Measurements from ENCODE around the gene THSD4. TPM values are rescaled to one million over a fixed set of nuclear protein-coding genes. Genes with fewer than 3 reads are reported as not detected.
"Not testable (repeated sequence)": the region's sequence is repeated elsewhere in the genome, so short reads cannot be mapped to it uniquely, and the experiment has no call there.

The THSD4 gene
- total RNA-seq, 1 experiment from 2014 or later: 6.4 TPM

- no peak for DNase-seq (ENCODE audit: low spot score)
Measured at GRCh38 chr15:71349336-71349735, 234.1 kb downstream of the THSD4 start.

DNA sequence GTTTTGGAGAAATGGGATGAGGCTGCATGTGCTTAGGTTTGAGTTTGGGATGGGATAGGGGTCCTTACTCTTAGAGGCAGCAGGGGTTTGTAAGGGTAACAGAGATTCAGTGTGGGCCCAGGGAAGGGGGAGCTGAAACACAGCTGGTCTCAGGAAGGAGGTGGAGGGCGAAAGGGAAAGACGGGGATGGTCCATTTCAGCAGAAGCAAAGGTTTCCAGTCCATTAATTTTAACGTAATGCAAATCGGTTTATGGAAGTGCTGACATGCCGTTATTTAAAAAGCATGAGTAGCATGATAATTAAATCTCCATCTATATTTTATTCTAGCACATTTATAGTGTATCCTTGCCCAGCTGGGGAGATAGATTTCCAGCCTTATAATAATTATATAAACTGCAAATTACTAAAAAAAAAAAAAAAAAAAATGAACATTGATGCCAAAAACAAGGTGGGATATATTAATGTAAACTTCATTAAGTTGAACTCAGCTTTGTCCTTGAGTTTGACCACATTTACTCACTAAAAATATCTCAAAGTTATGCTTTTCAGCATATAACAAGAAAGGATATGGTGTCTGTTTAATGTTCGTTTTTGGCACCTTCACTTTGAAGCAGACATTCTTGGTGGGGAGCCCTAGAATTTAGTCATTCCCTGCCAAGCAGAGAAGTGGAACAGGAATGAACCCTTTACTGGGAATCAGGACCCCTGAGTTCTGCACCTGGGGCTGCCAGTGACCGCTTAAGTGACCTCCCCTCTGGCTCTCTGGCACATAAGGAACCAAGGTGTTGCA lies 234.7 kb downstream of the THSD4 start:
- no peak for DNase-seq (ENCODE audit: low spot score)

- no peak for DNase-seq (ENCODE audit: low spot score)
Measured at GRCh38 chr15:71350622-71351378, 235.5 kb downstream of the THSD4 start.

DNA sequence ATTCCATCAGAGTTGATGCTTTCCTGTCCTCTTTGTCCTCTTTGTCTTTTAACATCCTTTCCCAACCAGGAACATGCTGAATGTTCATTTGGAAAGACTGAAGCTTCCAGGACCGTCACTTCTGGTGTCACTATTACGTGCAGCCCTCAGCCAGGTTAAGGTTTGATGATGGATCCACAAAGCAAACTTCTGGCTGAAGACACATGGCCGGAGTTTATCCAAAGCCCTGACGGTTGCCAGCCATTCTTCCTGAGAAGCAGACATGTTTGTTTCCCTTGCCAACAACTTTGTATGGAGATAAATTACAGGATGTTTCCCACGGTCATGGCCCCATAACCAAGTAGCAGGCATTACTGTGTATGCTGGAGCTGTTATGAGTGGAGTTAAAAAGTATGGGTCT lies 236.9 kb downstream of the THSD4 start:
- no peak for DNase-seq (ENCODE audit: low spot score)

DNA sequence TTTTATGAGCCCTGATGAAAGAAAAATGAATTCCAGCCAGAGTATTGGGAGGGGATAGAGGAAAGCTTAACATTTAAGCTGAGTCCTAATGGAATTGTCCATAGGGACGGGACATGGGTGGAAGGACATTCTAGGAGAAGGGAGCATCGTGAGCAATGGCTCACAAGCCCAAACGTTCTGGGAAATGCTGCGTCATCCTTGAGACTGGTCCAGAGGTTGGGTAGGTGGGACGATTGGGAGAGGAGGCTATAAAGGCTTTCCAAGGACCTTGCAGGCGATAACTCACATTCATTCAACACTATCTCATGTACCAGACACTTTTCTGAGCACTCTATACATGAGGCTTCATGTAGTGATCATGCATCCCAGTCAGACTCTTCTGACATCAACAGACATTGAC lies 237.5 kb downstream of the THSD4 start:
- no peak for DNase-seq (ENCODE audit: low spot score)

DNA sequence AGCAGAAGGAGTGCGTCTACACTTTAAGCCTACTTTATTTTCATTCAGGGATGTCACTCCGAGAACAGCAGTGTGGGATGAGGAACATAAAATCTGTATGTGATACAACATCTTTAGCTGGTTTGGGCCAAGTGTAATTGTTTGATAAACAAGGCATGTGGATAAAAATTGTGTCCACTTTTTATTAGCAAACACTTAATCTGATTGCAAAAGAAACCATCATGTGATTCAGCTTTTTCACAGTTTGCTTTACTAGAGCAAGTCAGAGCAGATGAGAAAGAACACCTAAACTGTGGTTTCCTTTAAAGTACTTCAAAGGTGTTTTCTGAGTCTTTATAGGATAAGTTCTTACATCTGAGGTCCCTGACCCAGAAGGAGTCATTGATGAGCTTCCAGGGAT lies 237.9 kb downstream of the THSD4 start:
- DNase-seq (ENCODE audit: low spot score): no peak

DNA sequence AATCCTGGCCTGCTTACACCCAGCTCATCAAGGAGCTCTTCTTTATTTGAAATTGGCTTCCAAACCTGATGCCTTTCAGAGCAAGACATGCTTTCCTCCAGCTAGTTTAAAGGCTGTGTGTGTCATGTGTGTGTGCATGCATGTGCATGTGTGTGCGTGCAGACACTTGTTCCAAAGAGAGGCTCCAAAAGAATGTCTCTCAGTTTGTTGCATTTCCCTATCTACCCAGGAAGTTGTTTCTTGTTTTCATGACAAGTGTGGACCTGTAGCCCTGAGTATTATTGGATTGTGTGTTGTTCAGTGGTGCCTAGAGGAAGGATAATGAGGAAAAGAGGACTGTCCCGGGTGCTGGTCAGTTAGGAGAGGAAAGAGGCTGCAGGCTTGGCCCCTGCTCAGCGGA lies 240.0 kb downstream of the THSD4 start:
- no peak for DNase-seq (ENCODE audit: low spot score)

DNA sequence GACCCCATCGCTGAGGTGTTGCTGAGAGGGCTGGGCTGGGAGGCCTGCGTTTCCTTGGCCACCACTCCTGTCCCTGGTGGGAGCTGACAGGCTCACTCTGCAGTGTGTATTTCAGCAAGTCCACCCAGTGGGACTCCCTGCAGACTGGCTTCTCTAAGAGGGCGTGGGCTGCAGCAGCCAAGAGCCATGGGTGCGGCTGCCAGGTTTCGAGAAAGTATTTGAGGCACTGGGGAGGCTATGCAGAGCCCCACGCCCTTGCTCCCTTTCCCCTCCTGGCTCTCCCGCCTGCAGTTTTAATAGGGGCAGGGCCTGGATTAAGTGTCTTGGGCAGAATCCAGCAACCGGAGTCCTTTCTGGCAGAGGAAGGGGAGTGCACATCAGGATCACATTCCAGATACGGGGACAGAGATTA lies 242.1 kb downstream of the THSD4 start:
- no peak for DNase-seq (ENCODE audit: low spot score)

- DNase-seq (ENCODE audit: low spot score): no peak
Measured at GRCh38 chr15:71357967-71358366, 242.7 kb downstream of the THSD4 start.

GRCh38 chr15:71359246-71359645 lies 244.0 kb downstream of the THSD4 start:
- DNase-seq (ENCODE audit: low spot score): no peak

GRCh38 chr15:71362556-71362955 lies 247.3 kb downstream of the THSD4 start:
- no peak for DNase-seq (ENCODE audit: low spot score)

DNA sequence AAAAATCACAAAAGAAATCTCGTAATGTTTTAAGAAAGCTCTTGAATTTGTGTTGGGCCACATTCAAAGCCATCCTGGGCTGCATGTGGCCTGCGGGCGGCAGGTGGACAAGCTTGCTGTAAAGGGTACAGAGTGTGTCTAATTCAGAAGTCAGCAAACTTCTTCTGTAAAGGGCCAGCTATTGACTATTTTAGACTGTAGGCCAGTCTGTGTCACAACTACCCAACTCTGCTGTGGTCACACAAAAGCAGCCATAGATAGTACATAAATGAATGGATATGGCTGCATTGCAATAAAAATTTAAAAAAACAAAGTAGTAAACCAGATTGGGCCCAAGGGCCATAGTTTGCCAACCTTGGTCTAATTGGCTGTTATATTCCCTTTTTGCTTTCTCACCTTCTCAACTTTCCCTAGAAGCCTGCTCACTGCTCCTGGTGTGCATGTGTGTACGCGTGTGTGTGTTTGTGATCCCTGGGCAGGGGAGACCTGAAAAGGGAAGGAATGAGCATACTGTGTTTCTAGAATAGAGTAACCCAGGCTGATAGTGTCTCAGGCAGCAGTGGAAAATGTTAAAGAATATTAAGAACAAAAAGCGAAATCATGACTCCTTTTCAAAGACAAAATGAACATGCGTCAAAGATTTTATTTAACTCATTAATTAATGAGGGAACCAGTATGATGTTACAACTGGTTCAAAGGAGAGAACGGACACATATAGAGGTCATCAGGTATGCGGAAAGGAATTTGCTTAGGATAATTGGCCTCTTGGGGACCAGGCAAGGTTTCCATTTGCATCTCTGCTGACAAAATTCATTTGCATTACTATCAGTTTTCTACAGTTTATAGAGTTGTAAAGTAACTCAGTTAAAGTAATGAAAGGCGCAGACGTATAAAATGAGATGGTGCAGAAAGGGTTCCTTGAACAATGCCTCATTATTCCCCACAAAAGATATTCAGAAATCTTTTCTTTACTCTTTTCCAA lies 248.0 kb downstream of the THSD4 start:
- no peak for DNase-seq (ENCODE audit: low spot score)

- no peak for DNase-seq (ENCODE audit: low spot score)
Measured at GRCh38 chr15:71364117-71364584, 248.9 kb downstream of the THSD4 start.

DNA sequence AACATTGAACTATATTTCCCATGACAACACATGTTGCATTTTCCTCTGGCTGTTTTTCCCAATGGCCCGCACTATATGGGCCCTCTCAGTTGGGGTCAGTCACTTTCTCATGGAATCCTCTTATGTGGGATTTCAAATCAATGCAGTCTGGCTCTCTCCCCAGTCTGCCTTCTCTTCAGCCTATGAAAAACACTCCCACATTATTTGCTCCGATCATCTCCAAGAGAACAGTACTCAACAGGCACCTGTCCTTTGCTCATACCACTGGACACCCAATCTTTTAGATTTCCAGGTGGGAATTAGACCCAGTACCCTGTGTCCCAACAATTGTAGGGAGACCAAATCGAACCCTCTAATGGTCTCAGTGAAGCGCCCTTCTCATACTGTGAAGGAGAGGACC lies 251.3 kb downstream of the THSD4 start:
- no peak for DNase-seq (ENCODE audit: low spot score)

DNA sequence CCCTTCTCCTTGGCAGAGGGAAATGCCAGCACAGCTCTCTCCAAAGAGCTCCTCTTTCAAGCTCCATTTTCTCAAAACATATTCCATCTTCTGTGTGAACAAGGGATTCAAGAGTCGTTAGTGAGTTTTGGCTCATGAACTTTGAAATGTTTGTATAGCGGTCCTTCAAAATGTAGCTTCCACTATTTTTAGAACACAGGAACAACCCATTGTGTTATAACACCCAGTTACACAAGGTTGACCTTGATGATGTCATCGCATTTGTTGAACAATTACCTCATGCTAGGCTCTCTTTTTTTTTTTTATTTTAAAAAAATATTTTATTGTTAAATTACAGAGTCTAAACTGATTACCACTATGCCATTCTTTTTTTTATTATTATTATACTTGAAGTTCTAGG lies 251.7 kb downstream of the THSD4 start:
- DNase-seq (ENCODE audit: low spot score): no peak

GRCh38 chr15:71367737-71368136 lies 252.5 kb downstream of the THSD4 start:
- not testable (repeated sequence) for DNase-seq (ENCODE audit: low spot score)

GRCh38 chr15:71372769-71373168 lies 257.5 kb downstream of the THSD4 start:
- not testable (repeated sequence) for DNase-seq (ENCODE audit: low spot score)

DNA sequence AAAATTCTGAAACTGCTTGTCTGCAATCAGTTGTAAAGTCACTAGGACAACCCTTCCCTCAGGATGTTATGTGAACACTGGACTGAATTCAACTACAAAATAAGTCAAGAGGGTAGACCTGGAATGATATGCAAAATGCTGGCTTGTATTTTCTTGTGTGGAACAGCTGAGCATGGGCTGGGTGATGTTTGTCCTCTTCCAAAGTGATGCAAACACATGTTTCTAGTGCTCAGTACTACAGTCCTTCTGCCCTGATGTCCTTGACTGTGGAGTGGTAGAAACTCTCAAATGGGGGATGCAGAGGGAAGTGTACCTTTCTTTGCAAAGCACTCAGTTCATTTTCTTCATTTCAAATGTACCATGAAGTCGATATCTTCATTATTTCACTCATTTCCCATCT lies 258.6 kb downstream of the THSD4 start:
- no peak for DNase-seq (ENCODE audit: low spot score)

DNA sequence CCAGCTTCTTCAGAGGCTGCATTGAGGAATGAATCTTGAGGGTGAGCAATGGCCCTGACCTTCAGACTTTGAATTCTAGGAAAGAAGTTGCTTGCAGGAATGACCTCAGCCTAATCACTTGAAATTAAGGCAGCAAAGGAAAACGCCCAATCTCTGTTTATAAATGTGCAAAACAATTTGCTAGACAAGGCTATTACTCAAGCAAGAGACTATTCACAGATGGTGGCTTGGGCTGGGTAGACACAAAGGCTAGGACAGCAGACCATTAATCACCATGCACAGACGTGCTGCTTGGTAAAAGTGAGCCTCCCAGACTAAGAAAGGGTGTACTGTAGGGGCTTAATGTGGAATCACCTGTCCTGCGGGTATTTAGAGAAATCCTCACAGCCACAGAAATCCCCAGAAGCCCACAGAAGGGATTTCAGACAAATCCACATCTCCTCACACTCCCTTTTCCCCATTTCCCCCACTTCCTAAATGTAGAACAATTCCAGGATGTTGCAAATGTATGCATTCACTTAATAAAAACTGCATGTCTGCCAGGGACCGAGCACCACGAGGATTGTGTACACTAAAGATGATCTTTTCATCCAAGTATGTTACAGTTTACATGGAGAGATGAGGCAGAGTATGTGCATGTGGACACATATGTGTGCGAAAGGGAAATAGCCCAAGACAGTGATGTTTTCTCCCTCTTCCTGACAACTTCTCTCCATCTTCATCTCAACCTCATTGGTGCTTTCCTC lies 259.5 kb downstream of the THSD4 start:
- no peak for DNase-seq (ENCODE audit: low spot score)

DNA sequence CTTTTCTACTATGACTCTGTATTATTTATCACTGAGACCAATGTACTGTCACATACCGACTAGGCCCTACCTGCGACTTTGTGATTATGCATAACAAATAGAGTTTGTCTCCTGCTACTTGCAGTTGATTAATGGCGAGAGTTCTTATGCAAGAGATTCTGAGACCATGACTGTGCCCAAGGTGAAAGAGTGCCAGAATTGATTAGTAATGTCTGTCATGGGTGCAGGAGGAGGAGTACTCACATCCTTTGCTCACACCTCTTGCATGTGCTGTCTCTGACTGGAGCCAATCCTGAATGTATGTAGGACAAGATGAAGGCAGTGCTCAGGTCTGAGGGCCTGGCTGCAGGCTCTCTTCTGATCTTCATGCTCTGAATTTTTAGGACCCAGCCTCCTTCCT lies 260.7 kb downstream of the THSD4 start:
- no peak for DNase-seq (ENCODE audit: low spot score)

- DNase-seq (ENCODE audit: low spot score): no peak
Measured at GRCh38 chr15:71379893-71380292, 264.6 kb downstream of the THSD4 start.
